SU-DHL-6 (cell line): Measurements from ENCODE around the gene GRK2.

Source experiments
- CTCF ChIP-seq: fragments of 200-600 bp; sonication (generic); IDR thresholded peaks from one replicate; pipeline ENCODE4 v1.5.1; 2017; ENCODE audit warnings: antibody characterized with exemption, mild to moderate bottlenecking, low read length, moderate library complexity; ENCODE audit not compliant: insufficient read depth, poor library complexity, severe bottlenecking
- EZH2phosphoT487 ChIP-seq: fragments of 200-600 bp; sonication (generic), shearing (Covaris generic); conservative IDR thresholded peaks from 2 replicates; pipeline ENCODE4 v1.6.1; 2018; ENCODE audit warnings: mild to moderate bottlenecking, antibody characterized with exemption, low read length, moderate library complexity, mixed read lengths

GRCh38 chr11:67277231-67277961 lies 11.1 kb downstream of the GRK2 start:
- TF ChIP-seq CTCF (no peak), EZH2phosphoT487 (no peak)
